ENCODE measurements around the gene GAB2.

The GAB2 gene

GRCh38 chr11:78402847-78403246 lies 14.8 kb downstream of the GAB2 start:
- TF ChIP-seq, protein P1, sequence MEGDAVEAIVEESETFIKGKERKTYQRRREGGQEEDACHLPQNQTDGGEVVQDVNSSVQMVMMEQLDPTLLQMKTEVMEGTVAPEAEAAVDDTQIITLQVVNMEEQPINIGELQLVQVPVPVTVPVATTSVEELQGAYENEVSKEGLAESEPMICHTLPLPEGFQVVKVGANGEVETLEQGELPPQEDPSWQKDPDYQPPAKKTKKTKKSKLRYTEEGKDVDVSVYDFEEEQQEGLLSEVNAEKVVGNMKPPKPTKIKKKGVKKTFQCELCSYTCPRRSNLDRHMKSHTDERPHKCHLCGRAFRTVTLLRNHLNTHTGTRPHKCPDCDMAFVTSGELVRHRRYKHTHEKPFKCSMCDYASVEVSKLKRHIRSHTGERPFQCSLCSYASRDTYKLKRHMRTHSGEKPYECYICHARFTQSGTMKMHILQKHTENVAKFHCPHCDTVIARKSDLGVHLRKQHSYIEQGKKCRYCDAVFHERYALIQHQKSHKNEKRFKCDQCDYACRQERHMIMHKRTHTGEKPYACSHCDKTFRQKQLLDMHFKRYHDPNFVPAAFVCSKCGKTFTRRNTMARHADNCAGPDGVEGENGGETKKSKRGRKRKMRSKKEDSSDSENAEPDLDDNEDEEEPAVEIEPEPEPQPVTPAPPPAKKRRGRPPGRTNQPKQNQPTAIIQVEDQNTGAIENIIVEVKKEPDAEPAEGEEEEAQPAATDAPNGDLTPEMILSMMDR (IDR thresholded peaks at IDR 0.05; ENCODE audit: low read depth, low read length) = no peak
- no peak overlapping the region for H3K4me3 ChIP-seq (replicated peaks in 1 of 2; ENCODE audit: low read depth in 2 of 2, low read length in 2 of 2)
- no peak for DNase-seq (ENCODE audit: low read depth in 2 of 2)

- H3K4me3 ChIP-seq (replicated peaks in 1 of 2; ENCODE audit: low read depth in 2 of 2, low read length in 2 of 2) = no peak overlapping the region
- TF ChIP-seq, protein P1 (IDR thresholded peaks at IDR 0.05; ENCODE audit: low read depth, low read length) = no peak
Measured at GRCh38 chr11:78400702-78401101, 16.9 kb downstream of the GAB2 start.

DNA sequence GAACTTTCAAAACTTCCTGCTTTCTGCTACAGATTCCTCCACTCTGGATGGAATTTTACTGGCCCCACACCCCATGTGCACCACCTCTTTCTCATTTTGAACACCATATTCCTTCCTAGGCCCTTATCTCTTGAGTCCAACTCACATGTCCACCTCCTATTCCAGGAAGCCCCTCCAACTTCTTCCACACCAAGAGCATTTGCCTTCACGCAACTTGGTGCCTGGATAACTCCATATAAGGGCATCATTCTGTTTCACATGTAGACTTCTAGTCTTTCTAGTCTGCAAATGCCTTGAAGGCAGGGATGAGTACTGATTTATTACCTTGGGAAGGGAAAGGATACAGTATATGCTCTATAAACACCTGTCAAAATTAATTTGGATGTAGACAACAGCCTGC lies 17.5 kb downstream of the GAB2 start:
- no peak overlapping the region for H3K4me3 ChIP-seq (replicated peaks in 1 of 2; ENCODE audit: low read depth in 2 of 2, low read length in 2 of 2)
- DNase-seq (ENCODE audit: low read depth in 2 of 2) = no peak
- TF ChIP-seq, protein P1 (IDR thresholded peaks at IDR 0.05; ENCODE audit: low read depth, low read length) = no peak

More at GRCh38 chr11:78400702-78401101, 16.9 kb downstream of the GAB2 start:
- DNase-seq (ENCODE audit: low read depth in 2 of 2) = no peak

DNA sequence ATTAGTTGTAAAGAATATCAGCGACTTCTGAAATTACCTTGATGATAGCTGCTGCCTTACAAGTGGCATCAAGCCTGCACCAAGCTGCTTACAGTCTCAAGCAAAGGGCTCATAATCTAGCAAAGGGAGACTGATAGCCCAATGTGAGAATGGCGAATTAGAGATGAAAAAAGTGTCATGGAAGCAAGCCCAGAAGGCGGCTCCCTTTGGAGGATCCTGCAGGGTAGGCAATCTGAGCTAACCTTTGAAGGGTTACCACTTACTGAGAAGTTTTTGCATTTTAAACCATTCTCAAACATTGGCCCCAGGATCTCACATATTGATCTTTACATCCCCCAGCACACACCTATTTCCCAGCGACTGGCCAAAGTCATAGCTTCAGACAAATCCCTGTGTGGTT lies 18.5 kb downstream of the GAB2 start:
- no peak overlapping the region for H3K4me3 ChIP-seq (replicated peaks in 1 of 2; ENCODE audit: low read depth in 2 of 2, low read length in 2 of 2)
- no peak for DNase-seq (ENCODE audit: low read depth in 2 of 2)
- TF ChIP-seq, protein P1 (IDR thresholded peaks at IDR 0.05; ENCODE audit: low read depth, low read length) = no peak

DNA sequence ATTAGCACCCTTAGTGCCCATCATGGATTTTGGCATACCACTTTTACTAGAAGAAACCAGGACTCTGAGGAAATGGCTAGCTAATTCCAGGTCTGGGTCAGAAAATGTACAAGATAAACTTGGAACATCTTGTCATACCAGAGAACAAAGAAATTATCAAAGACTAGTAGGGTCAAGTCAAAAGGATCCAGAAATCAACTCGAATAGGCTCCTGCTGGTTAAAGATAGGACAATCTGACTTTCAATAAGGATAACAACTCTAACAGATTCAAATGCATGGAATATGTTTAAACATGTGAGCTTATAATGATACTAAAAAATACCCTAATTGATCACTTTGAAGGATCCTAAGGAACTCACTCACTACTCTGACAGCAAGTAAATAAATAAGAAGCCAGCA lies 18.9 kb downstream of the GAB2 start:
- TF ChIP-seq, protein P1 (IDR thresholded peaks at IDR 0.05; ENCODE audit: low read depth, low read length) = no peak
- no peak overlapping the region for H3K4me3 ChIP-seq (replicated peaks in 1 of 2; ENCODE audit: low read depth in 2 of 2, low read length in 2 of 2)
- DNase-seq (ENCODE audit: low read depth in 2 of 2) = no peak

DNA sequence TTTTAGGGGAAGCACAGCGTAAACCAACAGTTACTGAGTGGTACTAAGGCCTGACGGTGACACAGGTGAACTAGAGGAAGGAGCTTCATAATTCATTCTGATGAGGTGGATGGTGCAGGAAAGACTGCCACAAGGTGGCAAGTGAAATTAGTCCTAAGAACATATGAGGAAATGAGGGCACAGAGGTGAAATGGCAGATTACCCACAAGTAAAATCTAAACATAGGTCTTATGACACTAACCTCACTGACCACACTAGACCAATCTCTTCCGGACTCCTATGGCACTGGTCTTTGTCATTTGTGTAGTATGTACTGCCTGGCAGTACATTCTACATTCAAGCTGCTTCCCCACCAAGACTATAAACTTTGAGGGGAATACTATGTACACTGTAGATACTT lies 20.2 kb downstream of the GAB2 start:
- no peak overlapping the region for H3K4me3 ChIP-seq (replicated peaks in 1 of 2; ENCODE audit: low read depth in 2 of 2, low read length in 2 of 2)
- no peak for DNase-seq (ENCODE audit: low read depth in 2 of 2)

DNA sequence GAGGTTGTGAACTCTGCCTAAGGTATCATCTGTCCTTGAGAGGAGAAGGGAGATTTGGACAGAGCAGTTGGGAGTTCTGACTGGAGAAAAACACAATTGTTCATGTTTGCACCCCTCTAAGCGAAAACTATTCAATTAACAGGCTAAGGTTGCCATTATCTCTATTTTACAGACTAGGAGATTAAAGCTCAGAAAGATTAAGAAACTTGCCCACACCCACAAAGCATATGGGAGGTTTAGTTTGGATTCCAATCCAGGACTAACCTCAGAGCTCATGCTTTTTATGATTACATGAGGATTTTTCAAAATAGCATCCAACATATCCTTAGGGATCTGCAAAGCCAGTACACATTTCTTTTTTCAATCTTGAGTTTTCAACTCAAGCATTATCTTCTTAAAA lies 22.0 kb downstream of the GAB2 start:
- no peak overlapping the region for H3K4me3 ChIP-seq (replicated peaks in 1 of 2; ENCODE audit: low read depth in 2 of 2, low read length in 2 of 2)
- DNase-seq (ENCODE audit: low read depth in 2 of 2) = no peak

More for the DNA sequence above, 20.2 kb downstream of the GAB2 start:
- TF ChIP-seq, protein P1 (IDR thresholded peaks at IDR 0.05; ENCODE audit: low read depth, low read length) = no peak

More for the DNA sequence above, 22.0 kb downstream of the GAB2 start:
- TF ChIP-seq, protein P1 (IDR thresholded peaks at IDR 0.05; ENCODE audit: low read depth, low read length) = no peak

Data from cardiac fibroblast (primary cell).